Measurements from ENCODE around the gene TMEM232. TPM values are rescaled to one million over a fixed set of nuclear protein-coding genes. Genes with fewer than 3 reads are reported as not detected.

TMEM232 gene
- total and polyA plus RNA-seq, 9 of the 15 experiments (the other 6 are each of a cell fraction or from before 2014, with no cell fraction given), result 0.09 to 2.2 (median 0.41) TPM

DNA sequence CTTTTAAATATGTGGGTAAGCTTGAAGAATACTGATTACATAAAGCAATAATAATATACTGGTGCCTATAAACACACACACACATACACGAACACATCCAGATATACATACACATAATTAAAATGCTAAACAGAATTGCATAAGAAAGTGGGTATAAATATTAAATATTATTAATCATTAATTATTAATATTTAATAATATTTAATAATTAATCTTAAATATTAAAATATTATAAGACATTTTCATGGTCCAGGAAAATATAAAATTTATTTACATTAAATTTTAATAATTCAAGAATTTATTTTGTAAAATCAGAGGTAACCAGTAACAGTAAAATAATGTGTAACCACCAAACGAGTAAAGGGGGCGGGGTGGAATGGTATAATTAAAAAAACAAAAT is 178.3 kb downstream of the TMEM232 start:
- POLR2A ChIA-PET, result no interaction called here
- FAIRE-seq (no peak), ATAC-seq (no peak), DNase-seq (ENCODE audit: extremely low read depth in 1 of 4, low spot score in 3 of 4) (no peak)
- no TSS peak for BruUV-seq (replicated peaks)
- intact Hi-C loops (cut with micrococcal nuclease), result no loop called here
- Histone ChIP-seq H3K27me3 (ENCODE audit: control insufficient read depth in 2 of 2, insufficient read depth in 2 of 2, low read length in 2 of 2) (no peaks in the 10 kb centered on the region), H3K4me3 (no peak overlapping the region), H4K20me1 (replicated peaks; ENCODE audit: control insufficient read depth, insufficient read depth, low read length) (no peaks in the 10 kb centered on the region), H3K9me3 (replicated peaks; ENCODE audit: control insufficient read depth, insufficient read depth, low read depth, low read length) (no peaks in the 10 kb centered on the region), H3K9ac (ENCODE audit: insufficient read depth in 1 of 2, low read depth in 2 of 2, low read length in 2 of 2) (no peak overlapping the region), H3K79me2 (ENCODE audit: control insufficient read depth, insufficient read depth, low read length) (no peaks in the 10 kb centered on the region), H3K9me1 (ENCODE audit: control insufficient read depth, insufficient read depth, low read length) (no peaks in the 10 kb centered on the region), H2AFZ (ENCODE audit: low read depth, low read length) (no peak overlapping the region), H3K4me2 (ENCODE audit: insufficient read depth, low read length) (no peak overlapping the region), H3K4me1 (replicated peaks in 1 of 2; ENCODE audit: control insufficient read depth in 2 of 2, insufficient read depth in 2 of 2, low read length in 2 of 2) (no peaks in the 10 kb centered on the region), H3K36me3 (ENCODE audit: control insufficient read depth, insufficient read depth, low read length) (no peaks in the 10 kb centered on the region), H3K27ac (ENCODE audit: extremely low read depth, low read depth, low read length) (no peak overlapping the region)
- in situ Hi-C loops (cut with MboI), result no loop called here
- 0% methylated on average over 3 of the region's 3 CpGs for WGBS (ENCODE audit: insufficient coverage, low coverage, missing lambda C conversion rate)
- CTCF ChIA-PET (ENCODE audit: low intra/inter-chr PET ratio), result no interaction called here
- TF ChIP-seq TAL1 (IDR thresholded peaks at IDR 0.05) (no peak), MXI1 (IDR thresholded peaks at IDR 0.05; ENCODE audit: low read depth, low read length) (no peak), TGIF2 (CRISPR knock-in tag; IDR thresholded peaks at IDR 0.05) (no peak), TEAD4 (IDR thresholded peaks at IDR 0.05; ENCODE audit: low read length) (no peak), TEAD4 (CRISPR knock-in tag; IDR thresholded peaks at IDR 0.05; ENCODE audit: borderline replicate concordance) (no peak), SMAD2 (IDR thresholded peaks at IDR 0.05; ENCODE audit: low read depth, low read length) (no peak), ILF3 (IDR thresholded peaks at IDR 0.05; ENCODE audit: borderline replicate concordance) (no peak), TAF15 (IDR thresholded peaks at IDR 0.05; ENCODE audit: low read depth, low read length) (no peak), HLTF (IDR thresholded peaks at IDR 0.05) (no peak), SMAD3 (CRISPR knock-in tag; conservative IDR thresholded peaks at IDR 0.05) (no peak), OTX1 (CRISPR knock-in tag; IDR thresholded peaks at IDR 0.05) (no peak), HNRNPLL (IDR thresholded peaks at IDR 0.05; ENCODE audit: low read depth, low read length, poor library complexity, severe bottlenecking) (no peak), NFIC (IDR thresholded peaks at IDR 0.05) (no peak), ZNF655 (CRISPR knock-in tag; IDR thresholded peaks at IDR 0.05) (no peak), TFAP4 (CRISPR knock-in tag; IDR thresholded peaks at IDR 0.05; ENCODE audit: borderline replicate concordance) (no peak), NFATC3 (IDR thresholded peaks at IDR 0.05) (no peak)
- TF ChIP-seq, protein P1, sequence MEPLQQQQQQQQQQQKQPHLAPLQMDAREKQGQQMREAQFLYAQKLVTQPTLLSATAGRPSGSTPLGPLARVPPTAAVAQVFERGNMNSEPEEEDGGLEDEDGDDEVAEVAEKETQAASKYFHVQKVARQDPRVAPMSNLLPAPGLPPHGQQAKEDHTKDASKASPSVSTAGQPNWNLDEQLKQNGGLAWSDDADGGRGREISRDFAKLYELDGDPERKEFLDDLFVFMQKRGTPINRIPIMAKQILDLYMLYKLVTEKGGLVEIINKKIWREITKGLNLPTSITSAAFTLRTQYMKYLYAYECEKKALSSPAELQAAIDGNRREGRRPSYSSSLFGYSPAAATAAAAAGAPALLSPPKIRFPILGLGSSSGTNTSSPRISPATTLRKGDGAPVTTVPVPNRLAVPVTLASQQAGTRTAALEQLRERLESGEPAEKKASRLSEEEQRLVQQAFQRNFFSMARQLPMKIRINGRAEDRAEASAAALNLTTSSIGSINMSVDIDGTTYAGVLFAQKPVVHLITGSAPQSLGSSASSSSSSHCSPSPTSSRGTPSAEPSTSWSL (CRISPR knock-in tag; IDR thresholded peaks at IDR 0.05; ENCODE audit: borderline replicate concordance), result no peak
